Gastrocnemius medialis (tissue), 4 donors: ENCODE results near the gene PRRT1B.

Experiments used
- POLR2A ChIP-seq, 2 donors: fragments of 450-650 bp; IDR thresholded peaks; one replicate each; pipeline ENCODE4 v1.6.1; 2017; ENCODE audit warnings: antibody characterized with exemption in 2 of 2, mild to moderate bottlenecking in 2 of 2, moderate library complexity in 2 of 2
- TF ChIP-seq, protein P1 (sequence below), 5 experiments: fragments of 450-650 bp in 3 of 5; fragments of 200-600 bp in 2 of 5; sonication (generic) in 2 of 5; IDR thresholded peaks in 4 of 5; conservative IDR thresholded peaks in 1 of 5; 1 replicate in 4 of 5; 2 replicates in 1 of 5; pipeline ENCODE4 v1.5.1; 2016 to 2019; ENCODE audit warnings: antibody characterized with exemption in 5 of 5, mild to moderate bottlenecking in 3 of 5, moderate library complexity in 3 of 5

GRCh38 chr9:131562032-131562959 lies 17.0 kb downstream of the PRRT1B start:
- TF ChIP-seq, protein P1, sequence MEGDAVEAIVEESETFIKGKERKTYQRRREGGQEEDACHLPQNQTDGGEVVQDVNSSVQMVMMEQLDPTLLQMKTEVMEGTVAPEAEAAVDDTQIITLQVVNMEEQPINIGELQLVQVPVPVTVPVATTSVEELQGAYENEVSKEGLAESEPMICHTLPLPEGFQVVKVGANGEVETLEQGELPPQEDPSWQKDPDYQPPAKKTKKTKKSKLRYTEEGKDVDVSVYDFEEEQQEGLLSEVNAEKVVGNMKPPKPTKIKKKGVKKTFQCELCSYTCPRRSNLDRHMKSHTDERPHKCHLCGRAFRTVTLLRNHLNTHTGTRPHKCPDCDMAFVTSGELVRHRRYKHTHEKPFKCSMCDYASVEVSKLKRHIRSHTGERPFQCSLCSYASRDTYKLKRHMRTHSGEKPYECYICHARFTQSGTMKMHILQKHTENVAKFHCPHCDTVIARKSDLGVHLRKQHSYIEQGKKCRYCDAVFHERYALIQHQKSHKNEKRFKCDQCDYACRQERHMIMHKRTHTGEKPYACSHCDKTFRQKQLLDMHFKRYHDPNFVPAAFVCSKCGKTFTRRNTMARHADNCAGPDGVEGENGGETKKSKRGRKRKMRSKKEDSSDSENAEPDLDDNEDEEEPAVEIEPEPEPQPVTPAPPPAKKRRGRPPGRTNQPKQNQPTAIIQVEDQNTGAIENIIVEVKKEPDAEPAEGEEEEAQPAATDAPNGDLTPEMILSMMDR (IDR thresholded peaks at IDR 0.05 in 4 of 5, conservative IDR thresholded peaks at IDR 0.05 in 1 of 5) = no peak
- no peak for TF ChIP-seq POLR2A (IDR thresholded peaks at IDR 0.05)
